T-helper 1 cell treated with Interleukin-12 subunit alpha and Interleukin-12 subunit beta and Interleukin-4 antibody, amounts not matched to agents 30 μg/mL and 1 μg/mL, for 36 hours (primary cell): ENCODE data around the gene TMEM151A.
"Not testable (repeated sequence)": the region's sequence is repeated elsewhere in the genome, so short reads cannot be mapped to it uniquely, and the experiment has no call there.

Experiments used
- H3K27ac Mint-ChIP-seq: one replicate; pipeline ENCODE4 v1.8.0; 2021; ENCODE audit warnings: mild to moderate bottlenecking, mixed read lengths
- H3K27me3 Mint-ChIP-seq: one replicate; pipeline ENCODE4 v1.8.0; 2021; ENCODE audit warnings: low read depth, mixed read lengths
- H3K36me3 Mint-ChIP-seq: one replicate; pipeline ENCODE4 v1.8.0; 2021; ENCODE audit warnings: low read depth, mixed read lengths
- H3K4me1 Mint-ChIP-seq: one replicate; pipeline ENCODE4 v1.8.0; 2021; ENCODE audit warnings: low read depth, mixed read lengths
- H3K4me3 Mint-ChIP-seq: one replicate; pipeline ENCODE4 v1.8.0; 2021; ENCODE audit warnings: mild to moderate bottlenecking, moderate library complexity, mixed read lengths
- H3K9me3 Mint-ChIP-seq: one replicate; pipeline ENCODE4 v1.8.0; 2021; ENCODE audit warnings: mixed read lengths

Gene TMEM151A

DNA sequence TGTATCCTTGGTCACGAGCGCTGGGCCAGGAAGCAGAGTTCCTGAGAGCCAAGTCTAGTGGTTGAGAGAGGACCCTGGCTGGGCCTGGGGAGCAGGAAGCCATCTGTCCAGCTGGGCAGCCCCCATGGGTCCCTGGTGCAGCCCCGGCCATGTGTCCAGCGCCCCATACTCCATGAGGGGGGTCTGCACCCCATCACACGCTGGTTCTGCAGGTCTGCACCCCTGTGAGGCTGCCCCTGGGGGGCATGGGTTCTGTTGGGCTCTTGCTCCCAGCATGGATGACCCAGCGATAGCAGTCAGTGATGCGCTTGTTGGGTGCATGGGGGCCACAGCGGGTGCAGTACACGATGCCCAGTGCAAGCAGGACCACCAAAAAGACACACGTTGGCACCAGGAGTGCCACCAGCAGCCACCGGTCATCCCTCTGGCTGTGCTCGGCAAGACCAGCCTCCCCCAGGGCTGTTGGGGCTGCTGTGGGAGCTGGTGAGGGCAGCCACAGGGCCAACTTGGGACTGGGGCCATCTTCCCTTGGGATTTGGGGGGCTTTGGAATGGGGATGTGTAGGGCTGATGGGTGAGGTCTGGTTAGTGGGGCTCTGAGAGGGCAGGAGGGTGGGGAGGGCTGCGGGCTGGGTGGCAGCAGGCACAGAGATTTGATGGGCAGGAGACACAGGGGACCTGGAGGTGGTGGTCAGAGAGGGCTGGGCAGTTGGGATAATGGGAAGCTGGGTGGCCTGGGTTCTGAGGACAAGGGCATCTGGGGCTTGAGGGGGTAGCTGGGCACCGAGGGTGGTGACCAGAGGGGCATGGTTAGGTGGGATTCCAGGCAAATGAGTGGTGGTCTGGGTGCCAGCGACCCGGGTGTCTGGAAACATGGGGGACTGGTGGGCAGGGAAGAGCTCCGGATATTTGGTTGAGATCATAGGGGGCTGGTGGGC is 23.1 kb downstream of the TMEM151A start:
- Mint-ChIP-seq H3K4me1 (peaks cover 25% of the 10 kb centered on the region), H3K36me3 (peaks cover 3% of the 10 kb centered on the region), H3K9me3 (no peaks in the 10 kb centered on the region), H3K27ac (peak overlapping the region; percentile 34), H3K27me3 (peaks cover 7% of the 10 kb centered on the region), H3K4me3 (peak overlapping the region; percentile 5)

DNA sequence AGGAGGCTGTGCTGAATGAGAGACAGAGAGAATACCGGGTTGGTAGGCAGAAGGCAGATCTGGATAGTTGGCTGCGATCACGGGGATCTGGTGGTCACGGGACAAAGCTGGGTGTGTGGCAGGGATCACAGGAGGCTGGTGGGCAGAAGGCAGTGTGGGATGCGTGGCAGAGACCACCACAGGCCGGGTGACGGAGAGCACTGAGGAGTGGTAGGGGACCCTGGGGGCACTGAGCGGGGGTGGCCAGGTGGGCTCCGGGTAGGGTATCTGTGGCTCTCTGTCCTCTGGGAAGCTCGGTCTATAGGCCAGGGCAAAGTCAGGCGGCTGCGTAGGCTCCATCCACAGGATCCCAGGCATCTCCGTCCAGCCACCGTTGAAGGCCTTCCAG is 23.8 kb downstream of the TMEM151A start:
- H3K4me1 Mint-ChIP-seq = peaks cover 25% of the 10 kb centered on the region
- peaks cover 4% of the 10 kb centered on the region for H3K36me3 Mint-ChIP-seq
- H3K4me3 Mint-ChIP-seq = peak overlapping the region; percentile 5
- no peaks in the 10 kb centered on the region for H3K9me3 Mint-ChIP-seq
- no peak overlapping the region for H3K27ac Mint-ChIP-seq
- peaks cover 7% of the 10 kb centered on the region for H3K27me3 Mint-ChIP-seq

DNA sequence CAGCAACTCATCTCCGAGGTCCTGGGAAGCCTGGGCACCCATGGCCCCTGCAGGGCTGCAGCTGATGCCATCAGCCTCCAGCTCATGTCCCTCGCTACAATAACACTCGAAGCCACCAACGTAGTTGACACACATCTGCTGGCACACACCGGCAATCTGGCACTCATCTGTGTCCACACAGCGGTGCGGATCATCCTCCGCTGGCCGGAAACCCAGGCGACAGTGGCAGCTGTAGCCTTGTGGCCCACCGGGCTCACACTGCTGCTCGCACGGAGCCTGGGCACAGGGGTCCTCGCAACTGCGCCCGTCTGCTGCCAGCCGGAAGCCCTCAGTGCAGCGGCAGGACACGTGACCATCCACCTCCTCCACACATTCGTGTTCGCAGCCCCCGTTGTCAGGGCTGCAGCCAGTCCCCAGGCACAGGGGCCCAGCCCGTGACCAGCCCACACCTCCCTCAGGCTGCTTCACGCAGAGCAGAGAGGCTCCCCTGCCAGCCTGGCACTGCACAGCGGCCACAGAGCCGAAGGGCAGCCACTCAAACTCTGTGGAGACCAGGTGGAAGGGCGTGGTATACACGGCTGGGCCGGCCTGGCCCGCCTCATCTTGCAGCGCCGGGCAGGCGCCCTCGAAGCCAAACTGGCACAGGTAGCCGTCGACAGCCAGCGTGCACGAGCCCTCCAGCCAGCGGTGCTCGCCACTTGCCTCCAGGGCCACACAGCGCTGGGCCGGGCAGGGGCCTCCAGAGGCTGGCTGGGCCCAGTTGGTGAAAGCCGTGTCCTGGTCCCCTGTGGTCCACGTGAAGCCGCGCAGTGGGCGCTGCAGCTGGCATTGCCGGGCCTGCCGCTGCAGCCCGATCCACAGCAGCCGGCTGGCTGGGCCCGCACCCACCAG is 24.5 kb downstream of the TMEM151A start:
- no peak overlapping the region for H3K27ac Mint-ChIP-seq

DNA sequence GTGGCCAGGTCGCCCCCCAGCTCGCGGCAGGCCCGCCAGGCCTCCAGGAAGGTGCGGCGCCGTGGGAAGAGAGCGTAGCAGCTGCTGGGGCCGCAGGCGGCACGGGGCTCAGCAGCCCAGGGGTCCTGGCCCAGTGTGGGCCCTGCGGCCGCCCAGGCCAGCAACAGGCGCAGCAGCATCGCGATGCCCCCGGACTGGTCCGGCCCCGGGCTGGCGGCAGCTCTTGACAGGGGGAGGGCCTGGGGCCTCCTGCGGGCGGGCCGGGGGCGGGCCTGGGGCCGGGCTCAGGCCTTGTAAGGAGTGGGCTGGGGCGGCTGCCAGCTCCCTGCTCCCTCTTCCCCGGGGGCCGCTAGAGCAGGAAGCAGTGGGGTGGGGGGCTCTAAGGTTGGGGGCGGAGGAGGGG is 25.2 kb downstream of the TMEM151A start, which contains the start of gene CD248:
Gene CD248, minus strand, starts transcription at position 196 of the 403 bp plus-strand sequence. Its CDS starts 17 bp downstream, at position 179.
- Mint-ChIP-seq H3K36me3 (peaks cover 4% of the 10 kb centered on the region), H3K4me3 (no peak within 1 kb of the TSS), H3K4me1 (peaks cover 25% of the 10 kb centered on the region), H3K9me3 (no peaks in the 10 kb centered on the region), H3K27me3 (peaks cover 7% of the 10 kb centered on the region), H3K27ac (peak within 1 kb of the TSS; percentile 38)

More for the DNA sequence above, 24.5 kb downstream of the TMEM151A start:
- Mint-ChIP-seq H3K36me3 (peaks cover 4% of the 10 kb centered on the region), H3K4me3 (no peak overlapping the region), H3K9me3 (no peaks in the 10 kb centered on the region), H3K27me3 (peaks cover 7% of the 10 kb centered on the region), H3K4me1 (peaks cover 25% of the 10 kb centered on the region)

DNA sequence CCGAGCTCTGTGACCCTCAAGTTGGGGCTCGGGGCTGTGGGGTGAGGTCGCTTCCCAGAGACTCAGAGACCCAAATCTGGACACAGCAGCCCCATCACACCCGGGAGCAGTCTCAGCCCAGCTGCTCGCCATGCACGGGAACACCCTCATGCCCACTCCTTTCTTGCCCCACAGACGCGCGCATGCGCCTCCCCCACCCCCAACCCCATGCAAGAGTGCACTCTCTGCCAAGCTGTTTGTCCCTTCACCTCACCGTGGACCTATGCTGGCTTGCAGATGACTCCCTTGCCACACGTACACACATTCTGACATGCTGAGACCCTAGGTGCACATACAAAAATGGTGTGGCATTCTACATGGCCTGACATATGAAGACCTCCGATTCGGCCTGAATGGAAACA is 25.6 kb downstream of the TMEM151A start:
- Mint-ChIP-seq H3K9me3 (no peaks in the 10 kb centered on the region), H3K4me3 (no peak overlapping the region), H3K27ac (peak overlapping the region; percentile 38), H3K36me3 (peaks cover 4% of the 10 kb centered on the region), H3K4me1 (peaks cover 26% of the 10 kb centered on the region), H3K27me3 (peaks cover 7% of the 10 kb centered on the region)

DNA sequence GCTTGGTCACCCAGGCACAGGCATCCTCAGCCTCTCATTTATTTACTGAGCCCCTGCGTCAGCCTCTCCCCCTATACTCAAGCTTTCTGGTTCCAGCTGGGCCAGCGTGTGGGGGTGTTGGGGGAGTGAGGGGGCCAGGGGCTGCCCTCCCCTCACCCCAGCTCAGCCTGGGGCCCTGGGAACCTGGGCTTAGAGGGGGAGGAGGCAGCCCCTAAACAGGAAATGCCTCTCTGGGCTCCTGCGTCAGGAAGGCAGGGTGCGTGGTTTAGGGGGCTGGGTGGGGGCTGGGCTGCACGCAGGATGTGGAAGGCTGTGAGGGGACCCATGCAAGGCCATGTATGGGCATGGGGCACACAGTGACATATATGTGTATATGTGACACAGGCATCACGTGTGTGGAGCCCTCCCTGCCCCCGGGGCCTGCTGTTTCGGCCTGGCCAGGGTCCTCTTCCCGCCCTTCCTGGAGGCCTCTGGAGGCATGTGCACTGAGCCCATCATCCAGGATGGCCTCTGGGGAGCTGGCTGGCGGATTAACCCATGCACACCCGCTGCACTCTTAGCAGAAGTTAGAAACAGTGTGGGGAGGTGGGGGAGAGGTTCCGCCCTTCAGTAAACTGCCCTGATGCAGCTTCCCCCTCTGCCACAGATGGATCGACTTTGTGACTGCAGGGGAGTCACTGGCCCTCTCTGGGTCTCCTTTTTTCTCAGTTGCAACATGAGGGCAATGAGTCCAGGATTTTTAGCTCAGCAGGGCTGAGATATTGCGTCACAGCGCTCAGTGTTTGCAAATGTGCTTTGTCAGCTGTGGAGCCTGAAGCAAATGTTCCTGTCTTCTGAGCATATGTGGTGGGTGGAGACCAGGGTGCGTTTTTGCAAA is 26.3 kb downstream of the TMEM151A start:
- peaks cover 28% of the 10 kb centered on the region for H3K4me1 Mint-ChIP-seq
- peak overlapping the region; percentile 75 for H3K27ac Mint-ChIP-seq

DNA sequence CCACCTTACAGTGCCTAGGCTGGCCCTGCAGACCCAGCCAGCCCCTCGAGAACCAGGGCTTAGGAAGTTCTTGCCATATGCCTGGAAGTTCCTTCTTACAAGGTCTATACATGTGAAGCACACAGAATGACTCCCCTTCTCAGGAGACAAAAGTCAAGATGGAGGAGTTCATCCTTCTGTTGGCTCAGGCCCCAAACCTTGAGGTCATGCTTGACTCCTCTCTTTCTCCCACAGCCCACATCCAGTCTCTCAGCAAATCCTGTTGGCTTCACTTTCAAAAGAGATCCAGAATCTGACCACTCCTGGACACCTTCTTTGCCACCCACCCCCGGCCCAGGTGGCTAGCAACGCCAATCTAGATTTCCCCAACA is 26.9 kb downstream of the TMEM151A start:
- Mint-ChIP-seq H3K36me3 (peaks cover 4% of the 10 kb centered on the region), H3K4me1 (peaks cover 28% of the 10 kb centered on the region), H3K4me3 (no peak overlapping the region), H3K9me3 (no peaks in the 10 kb centered on the region), H3K27ac (peak overlapping the region; percentile 50), H3K27me3 (peaks cover 7% of the 10 kb centered on the region)

More for the DNA sequence above, 26.3 kb downstream of the TMEM151A start:
- Mint-ChIP-seq H3K27me3 (peaks cover 7% of the 10 kb centered on the region), H3K4me3 (peak overlapping the region; percentile 14), H3K9me3 (no peaks in the 10 kb centered on the region), H3K36me3 (peaks cover 4% of the 10 kb centered on the region)

DNA sequence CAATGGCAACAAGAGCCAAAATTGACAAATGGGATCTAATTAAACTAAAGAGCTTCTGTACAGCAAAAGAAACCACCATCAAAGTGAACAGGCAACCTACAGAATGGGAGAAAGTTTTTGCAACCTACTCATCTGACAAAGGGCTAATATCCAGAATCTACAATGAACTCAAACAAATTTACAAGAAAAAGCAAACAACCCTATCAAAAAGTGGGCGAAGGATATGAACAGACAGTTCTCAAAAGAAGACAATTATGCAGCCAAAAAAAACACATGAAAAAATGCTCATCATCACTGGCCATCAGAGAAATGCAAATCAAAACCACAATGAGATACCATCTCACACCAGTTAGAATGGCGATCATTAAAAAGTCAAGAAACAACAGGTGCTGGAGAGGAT is 28.6 kb downstream of the TMEM151A start:
- H3K4me1 Mint-ChIP-seq = peaks cover 22% of the 10 kb centered on the region
- H3K4me3 Mint-ChIP-seq, H3K27me3 Mint-ChIP-seq, H3K9me3 Mint-ChIP-seq, H3K36me3 Mint-ChIP-seq, H3K27ac Mint-ChIP-seq: not testable (repeated sequence)

DNA sequence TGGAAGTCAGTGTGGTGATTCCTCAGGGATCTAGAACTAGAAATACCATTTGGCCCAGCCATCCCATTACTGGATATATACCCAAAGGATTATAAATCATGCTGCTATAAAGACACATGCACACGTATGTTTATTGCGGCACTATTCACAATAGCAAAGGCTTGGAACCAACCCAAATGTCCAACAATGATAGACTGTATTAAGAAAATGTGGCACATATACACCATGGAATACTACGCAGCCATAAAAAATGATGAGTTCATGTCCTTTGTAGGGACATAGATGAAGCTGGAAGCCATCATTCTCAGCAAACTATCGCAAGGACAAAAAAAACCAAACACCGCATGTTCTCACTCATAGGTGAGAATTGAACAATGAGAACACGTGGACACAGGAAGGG is 29.1 kb downstream of the TMEM151A start:
- H3K4me3 Mint-ChIP-seq, H3K9me3 Mint-ChIP-seq, H3K27ac Mint-ChIP-seq, H3K27me3 Mint-ChIP-seq, H3K36me3 Mint-ChIP-seq: not testable (repeated sequence)
- H3K4me1 Mint-ChIP-seq = peaks cover 25% of the 10 kb centered on the region

DNA sequence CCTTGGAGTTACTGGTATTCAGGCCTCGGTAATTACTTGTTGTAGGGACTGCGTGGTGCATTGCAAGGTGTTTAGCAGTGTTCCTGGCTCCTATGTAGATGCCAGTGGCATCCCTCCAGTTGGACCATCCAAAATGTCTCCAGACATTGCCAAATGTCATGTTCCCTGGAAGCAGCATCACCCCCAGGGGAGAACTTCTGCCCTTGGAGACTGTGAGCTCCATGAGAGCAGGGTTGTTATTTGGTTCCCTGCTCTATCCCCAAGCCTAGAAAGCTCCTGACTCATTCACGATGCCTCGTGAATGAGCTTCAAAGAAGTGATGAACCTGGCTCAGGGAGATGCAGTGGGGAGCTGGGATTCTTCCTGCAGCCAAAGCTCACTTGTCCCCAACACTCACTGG is 29.9 kb downstream of the TMEM151A start:
- Mint-ChIP-seq H3K9me3 (no peaks in the 10 kb centered on the region), H3K4me3 (no peak overlapping the region), H3K27ac (no peak overlapping the region), H3K27me3 (peaks cover 3% of the 10 kb centered on the region), H3K4me1 (peaks cover 31% of the 10 kb centered on the region), H3K36me3 (peaks cover 4% of the 10 kb centered on the region)

DNA sequence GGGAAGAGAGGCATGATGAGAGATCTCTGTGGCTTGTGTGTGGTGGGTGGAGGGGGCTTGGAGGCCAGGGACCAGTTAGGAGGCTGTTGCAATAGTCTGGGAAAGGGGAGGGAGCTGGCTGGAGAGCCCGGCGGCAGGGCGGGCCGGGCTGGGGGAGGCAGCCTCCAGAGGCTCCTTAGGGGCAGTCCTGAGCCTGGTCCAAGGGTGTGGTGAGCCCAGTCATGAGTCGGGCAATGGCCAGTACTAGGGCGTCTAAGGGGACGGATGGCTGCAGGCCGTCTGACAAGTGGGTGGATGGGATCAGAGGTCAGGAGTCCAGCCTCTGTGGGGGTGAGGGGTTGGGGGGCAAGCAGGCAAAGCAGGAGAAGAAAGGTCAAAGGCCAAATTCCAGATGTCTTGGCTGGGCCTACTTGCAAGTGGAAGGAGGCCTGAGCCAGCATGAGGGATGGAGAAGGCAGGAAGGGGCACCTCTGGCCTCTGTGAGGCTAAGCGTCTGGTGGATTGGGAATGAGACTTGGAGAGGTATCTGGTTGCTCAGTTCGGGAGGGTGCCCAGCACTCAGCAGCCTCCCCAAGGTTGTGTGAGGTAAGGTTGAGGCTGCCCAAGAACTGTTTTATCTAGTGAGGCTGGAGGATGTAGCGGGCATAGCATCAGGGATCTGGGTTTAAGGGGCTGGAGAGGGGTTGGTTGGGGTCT is 31.2 kb downstream of the TMEM151A start:
- H3K36me3 Mint-ChIP-seq = peaks cover 4% of the 10 kb centered on the region
- H3K4me3 Mint-ChIP-seq = no peak overlapping the region
- H3K27ac Mint-ChIP-seq = no peak overlapping the region
- H3K4me1 Mint-ChIP-seq = peaks cover 34% of the 10 kb centered on the region
- peaks cover 3% of the 10 kb centered on the region for H3K27me3 Mint-ChIP-seq
- H3K9me3 Mint-ChIP-seq = no peaks in the 10 kb centered on the region

DNA sequence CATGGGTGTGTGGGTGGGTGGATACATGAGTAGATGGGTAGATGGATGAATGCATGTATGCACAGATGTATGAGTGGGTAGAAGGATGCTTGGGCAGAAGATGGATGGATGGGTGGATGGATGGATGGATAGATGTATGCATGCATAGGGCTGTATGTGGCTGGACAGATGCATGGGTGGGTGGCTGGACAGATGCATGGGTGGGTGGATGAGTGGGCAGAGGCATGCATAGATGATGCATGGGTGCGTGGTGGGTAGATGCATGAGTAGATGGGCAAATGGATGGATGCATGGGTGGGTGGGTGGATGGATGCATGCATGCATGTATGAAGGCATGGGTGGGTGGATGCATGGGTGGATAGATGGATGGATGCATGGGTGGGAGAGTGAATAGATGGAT is 32.0 kb downstream of the TMEM151A start:
- H3K27ac Mint-ChIP-seq = no peak overlapping the region

DNA sequence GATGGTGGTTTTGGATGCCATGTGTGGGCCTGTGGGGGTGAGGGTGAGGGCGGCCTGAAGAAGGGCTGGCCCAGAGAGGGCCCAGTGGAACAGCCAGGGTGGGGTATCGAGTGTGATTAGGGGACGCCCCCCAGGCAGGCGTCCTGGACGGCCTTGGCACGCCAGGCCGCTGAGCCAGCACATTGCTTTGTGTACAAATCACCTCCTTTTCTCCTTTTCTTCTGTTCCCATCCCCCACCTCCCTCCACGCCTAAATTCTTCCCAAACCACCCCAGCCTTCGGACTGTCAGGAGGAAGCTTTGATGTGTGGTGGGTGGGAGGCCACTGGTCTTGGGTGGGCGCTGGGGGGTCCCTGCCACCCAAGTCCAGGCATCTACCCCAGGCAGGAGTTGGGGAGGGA is 33.0 kb downstream of the TMEM151A start:
- peaks cover 1% of the 10 kb centered on the region for H3K36me3 Mint-ChIP-seq
- H3K4me1 Mint-ChIP-seq = peaks cover 28% of the 10 kb centered on the region

More for the DNA sequence above, 32.0 kb downstream of the TMEM151A start:
- peaks cover 2% of the 10 kb centered on the region for H3K27me3 Mint-ChIP-seq
- no peaks in the 10 kb centered on the region for H3K9me3 Mint-ChIP-seq
- peaks cover 3% of the 10 kb centered on the region for H3K36me3 Mint-ChIP-seq
- H3K4me1 Mint-ChIP-seq = peaks cover 33% of the 10 kb centered on the region
- no peak overlapping the region for H3K4me3 Mint-ChIP-seq

More for the DNA sequence above, 33.0 kb downstream of the TMEM151A start:
- no peak overlapping the region for H3K4me3 Mint-ChIP-seq
- no peaks in the 10 kb centered on the region for H3K9me3 Mint-ChIP-seq
- no peaks in the 10 kb centered on the region for H3K27me3 Mint-ChIP-seq
- H3K27ac Mint-ChIP-seq = peak overlapping the region; percentile 13
